Mesenchymal stem cell (in vitro differentiated cells and primary cell): ENCODE measurements around the gene STX10.

Experiments
- DNase-seq: peaks from one replicate; pipeline ENCODE4 v3.0.0-alpha.2; 2013
- H2AFZ ChIP-seq: one replicate; pipeline ENCODE4 v1.6.1; 2013; ENCODE audit warnings: low read depth, mild to moderate bottlenecking, control low read depth, inconsistent platforms, low read length, moderate library complexity
- H2AK5ac ChIP-seq: 2 replicates; pipeline ENCODE4 v1.6.1; 2013; ENCODE audit warnings: low read length, moderate library complexity, mild to moderate bottlenecking, inconsistent platforms; ENCODE audit not compliant: severe bottlenecking
- H2BK120ac ChIP-seq: one replicate; pipeline ENCODE4 v1.6.1; 2013; ENCODE audit warnings: low read depth, mild to moderate bottlenecking, inconsistent platforms, low read length, moderate library complexity
- H2BK12ac ChIP-seq, 2 experiments: one replicate each; pipeline ENCODE4 v1.6.1; 2013; ENCODE audit warnings: inconsistent platforms in 2 of 2, low read length in 2 of 2, mild to moderate bottlenecking in 2 of 2, moderate library complexity in 2 of 2, control low read depth in 1 of 2
- H2BK15ac ChIP-seq: one replicate; pipeline ENCODE4 v1.6.1; 2013; ENCODE audit warnings: mild to moderate bottlenecking, low read depth, inconsistent platforms; ENCODE audit not compliant: poor library complexity, severe bottlenecking
- H2BK5ac ChIP-seq: 2 replicates; pipeline ENCODE4 v1.6.1; 2013; ENCODE audit warnings: low read depth, mild to moderate bottlenecking, low read length, control low read depth, inconsistent platforms; ENCODE audit not compliant: poor library complexity, severe bottlenecking
- H3K14ac ChIP-seq, 2 experiments: one replicate each; pipeline ENCODE4 v1.6.1; 2013; ENCODE audit warnings: inconsistent platforms in 2 of 2, low read length in 2 of 2, control low read depth in 1 of 2, mild to moderate bottlenecking in 1 of 2, moderate library complexity in 1 of 2
- H3K18ac ChIP-seq, 2 experiments: one replicate each; pipeline ENCODE4 v1.6.1; 2013; ENCODE audit warnings: inconsistent platforms in 2 of 2, low read length in 2 of 2, control low read depth in 1 of 2, low read depth in 1 of 2, mild to moderate bottlenecking in 1 of 2
- H3K23ac ChIP-seq, 2 experiments: one replicate each; pipeline ENCODE4 v1.6.1; 2013; ENCODE audit warnings: inconsistent platforms in 2 of 2, low read length in 2 of 2, mild to moderate bottlenecking in 2 of 2, moderate library complexity in 2 of 2, control low read depth in 1 of 2
- H3K27ac ChIP-seq: 2 replicates; pipeline ENCODE4 v1.5.1; 2013; ENCODE audit warnings: mild to moderate bottlenecking, moderate library complexity, low read length, control low read depth, inconsistent platforms; ENCODE audit not compliant: poor library complexity, severe bottlenecking
- H3K27me3 ChIP-seq, 2 experiments: 2 replicates each; pipeline versions ENCODE4 v1.6.1 to v1.7.0; 2013; ENCODE audit warnings: low read length in 2 of 2, mild to moderate bottlenecking in 2 of 2, moderate library complexity in 2 of 2, control low read depth in 1 of 2, inconsistent platforms in 1 of 2; ENCODE audit not compliant: control insufficient read depth in 1 of 2, insufficient read depth in 1 of 2
- H3K36me3 ChIP-seq, 2 experiments: 2 replicates each; pipeline versions ENCODE4 v1.6.1 to v1.7.0; 2013; ENCODE audit warnings: low read length in 2 of 2, control low read depth in 1 of 2, inconsistent platforms in 1 of 2, low read depth in 1 of 2, mild to moderate bottlenecking in 1 of 2; ENCODE audit not compliant: insufficient read depth in 2 of 2, control insufficient read depth in 1 of 2
- H3K4ac ChIP-seq, 2 experiments: one replicate each; pipeline ENCODE4 v1.6.1; 2013; ENCODE audit warnings: inconsistent platforms in 2 of 2, low read length in 2 of 2, mild to moderate bottlenecking in 2 of 2, moderate library complexity in 2 of 2, control low read depth in 1 of 2, low read depth in 1 of 2
- H3K4me1 ChIP-seq: 2 replicates; pipeline ENCODE4 v1.6.1; 2013; ENCODE audit warnings: low read depth, low read length, control low read depth; ENCODE audit not compliant: control insufficient read depth, insufficient read depth
- H3K4me2 ChIP-seq: 2 replicates; pipeline ENCODE4 v1.6.1; 2013; ENCODE audit warnings: low read length, mild to moderate bottlenecking, inconsistent platforms; ENCODE audit not compliant: poor library complexity, severe bottlenecking
- H3K4me3 ChIP-seq, 2 experiments: 2 replicates each; pipeline versions ENCODE4 v1.5.1 to v1.7.0; 2013; ENCODE audit warnings: low read length in 2 of 2, mild to moderate bottlenecking in 2 of 2, control low read depth in 1 of 2, low read depth in 1 of 2; ENCODE audit not compliant: insufficient read depth in 1 of 2
- H3K79me1 ChIP-seq: replicated peaks from 2 replicates; pipeline ENCODE4 v1.6.1; 2013; ENCODE audit warnings: mild to moderate bottlenecking, control low read depth, low read length, inconsistent platforms; ENCODE audit not compliant: poor library complexity, severe bottlenecking
- H3K9ac ChIP-seq: 2 replicates; pipeline ENCODE4 v1.7.0; 2013; ENCODE audit warnings: mild to moderate bottlenecking, low read length, moderate library complexity
- H3K9me3 ChIP-seq: 2 replicates; pipeline ENCODE4 v1.7.0; 2013; ENCODE audit warnings: mild to moderate bottlenecking, low read length; ENCODE audit not compliant: control insufficient read depth
- H4K8ac ChIP-seq: one replicate; pipeline ENCODE4 v1.6.1; 2013; ENCODE audit warnings: inconsistent platforms, mild to moderate bottlenecking, low read length, moderate library complexity
- H4K91ac ChIP-seq: one replicate; pipeline ENCODE4 v1.6.1; 2013; ENCODE audit warnings: mild to moderate bottlenecking, low read length, inconsistent platforms
- WGBS: methylation state at CpG from one replicate; pipeline ENCODE4 v1.1.7; 2013; ENCODE audit warnings: mixed read lengths; 5-methylcytosine and 5-hydroxymethylcytosine counted together

Gene STX10

GRCh38 chr19:13128583-13128982 is 21.6 kb downstream of the STX10 start:
- H4K8ac ChIP-seq = no peak overlapping the region
- H2BK15ac ChIP-seq = no peak overlapping the region
- H3K9me3 ChIP-seq = no peaks in the 10 kb centered on the region
- H3K4ac ChIP-seq = no peak overlapping the region
- no peak overlapping the region for H3K4me3 ChIP-seq
- H2AK5ac ChIP-seq = no peak overlapping the region
- H3K27me3 ChIP-seq = no peaks in the 10 kb centered on the region
- peaks cover 13 to 40% of the 10 kb centered on the region in 2 experiments for H3K36me3 ChIP-seq
- DNase-seq = no peak
- no peak overlapping the region for H3K18ac ChIP-seq
- no peak overlapping the region for H3K4me2 ChIP-seq
- H2BK12ac ChIP-seq = no peak overlapping the region
- no peak overlapping the region for H3K14ac ChIP-seq
- peaks cover 14% of the 10 kb centered on the region for H3K4me1 ChIP-seq
- no peak overlapping the region for H2BK120ac ChIP-seq
- H3K79me1 ChIP-seq = peaks cover 13% of the 10 kb centered on the region
- no peak overlapping the region for H3K27ac ChIP-seq
- H4K91ac ChIP-seq = no peak overlapping the region
- WGBS = 80% methylated on average over 1 of the region's 1 CpG
- H3K9ac ChIP-seq = no peak overlapping the region
- H2AFZ ChIP-seq = no peak overlapping the region
- no peak overlapping the region for H2BK5ac ChIP-seq
- H3K23ac ChIP-seq = no peak overlapping the region

- H2BK120ac ChIP-seq = no peak overlapping the region
- H3K23ac ChIP-seq = no peak overlapping the region
- no peak overlapping the region for H3K4me3 ChIP-seq
- WGBS = 98% methylated on average over 6 of the region's 6 CpGs
- H3K9ac ChIP-seq = no peak overlapping the region
- no peaks in the 10 kb centered on the region for H3K9me3 ChIP-seq
- no peak overlapping the region for H2BK15ac ChIP-seq
- H3K36me3 ChIP-seq = peaks cover 13 to 40% of the 10 kb centered on the region in 2 experiments
- no peak overlapping the region for H2AK5ac ChIP-seq
- no peaks in the 10 kb centered on the region for H3K27me3 ChIP-seq
- no peak overlapping the region for H3K4ac ChIP-seq
- H3K27ac ChIP-seq = no peak overlapping the region
- peaks cover 13% of the 10 kb centered on the region for H3K79me1 ChIP-seq
- no peak overlapping the region for H2BK12ac ChIP-seq
- no peak overlapping the region for H3K18ac ChIP-seq
- H3K14ac ChIP-seq = no peak overlapping the region
- H4K91ac ChIP-seq = no peak overlapping the region
- H3K4me1 ChIP-seq = peaks cover 13% of the 10 kb centered on the region
- H2AFZ ChIP-seq = no peak overlapping the region
- no peak overlapping the region for H4K8ac ChIP-seq
- H2BK5ac ChIP-seq = no peak overlapping the region
- no peak overlapping the region for H3K4me2 ChIP-seq
- DNase-seq = no peak
Observed at GRCh38 chr19:13127811-13128575, 22.2 kb downstream of the STX10 start.

- Histone ChIP-seq H2BK12ac (no peak overlapping the region), H3K9ac (no peak overlapping the region), H3K18ac (no peak overlapping the region), H2BK15ac (no peak overlapping the region), H3K79me1 (peaks cover 13% of the 10 kb centered on the region), H4K8ac (no peak overlapping the region), H3K4me1 (peaks cover 15% of the 10 kb centered on the region), H3K4me2 (no peak overlapping the region), H2AK5ac (no peak overlapping the region), H3K4me3 (no peak overlapping the region), H3K4ac (no peak overlapping the region), H4K91ac (no peak overlapping the region), H3K27ac (no peak overlapping the region), H3K36me3 (peaks cover 15 to 45% of the 10 kb centered on the region in 2 experiments), H2BK120ac (no peak overlapping the region), H3K14ac (no peak overlapping the region), H3K23ac (no peak overlapping the region), H3K9me3 (no peaks in the 10 kb centered on the region), H3K27me3 (no peaks in the 10 kb centered on the region), H2AFZ (no peak overlapping the region), H2BK5ac (no peak overlapping the region)
- no peak for DNase-seq
- WGBS = 100% methylated on average over 2 of the region's 9 CpGs
Observed at GRCh38 chr19:13127051-13127450, 23.1 kb downstream of the STX10 start.

- H3K4ac ChIP-seq = no peak overlapping the region
- peaks cover 40% of the 10 kb centered on the region for H3K4me1 ChIP-seq
- no peak overlapping the region for H3K4me3 ChIP-seq
- H2BK120ac ChIP-seq = no peak overlapping the region
- H4K8ac ChIP-seq = no peak overlapping the region
- H3K79me1 ChIP-seq = peaks cover 7% of the 10 kb centered on the region
- no peaks in the 10 kb centered on the region for H3K9me3 ChIP-seq
- no peak overlapping the region for H2BK5ac ChIP-seq
- H3K9ac ChIP-seq = no peak overlapping the region
- H3K36me3 ChIP-seq = peaks cover 14 to 38% of the 10 kb centered on the region in 2 experiments
- H3K27me3 ChIP-seq = no peaks in the 10 kb centered on the region
- H3K27ac ChIP-seq = no peak overlapping the region
- H3K23ac ChIP-seq = no peak overlapping the region
- H2BK15ac ChIP-seq = no peak overlapping the region
- 93% methylated on average over 20 of the region's 20 CpGs for WGBS
- no peak overlapping the region for H3K14ac ChIP-seq
- no peak overlapping the region for H4K91ac ChIP-seq
- no peak overlapping the region for H3K4me2 ChIP-seq
- no peak for DNase-seq
- no peak overlapping the region for H3K18ac ChIP-seq
- H2AFZ ChIP-seq = no peak overlapping the region
- no peak overlapping the region for H2BK12ac ChIP-seq
- no peak overlapping the region for H2AK5ac ChIP-seq
Observed at GRCh38 chr19:13122980-13123957, 26.9 kb downstream of the STX10 start.
